ENCODE data around the gene TENM3.

TENM3 gene

DNA sequence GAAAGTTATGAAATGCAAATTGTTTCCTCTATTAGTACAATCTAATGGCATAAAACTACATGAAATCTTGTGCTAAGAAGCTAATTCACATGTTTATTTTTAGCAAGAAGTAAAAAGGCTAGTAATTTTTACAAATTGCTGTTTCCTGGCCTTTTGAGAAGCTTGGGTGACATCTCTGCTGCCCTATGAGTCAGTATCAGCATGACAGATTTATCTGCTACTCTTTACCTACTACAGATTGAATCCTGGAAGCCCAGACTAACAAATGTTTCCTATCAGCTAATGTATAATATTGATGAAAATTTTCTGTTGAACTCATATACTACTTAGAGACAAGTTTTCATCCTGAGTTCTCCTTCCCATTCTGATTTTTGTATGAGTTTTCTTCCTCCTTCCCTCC is 441.6 kb downstream of the TENM3 start:
- no peak for DNase-seq (ENCODE audit: low read depth in 2 of 2)

DNA sequence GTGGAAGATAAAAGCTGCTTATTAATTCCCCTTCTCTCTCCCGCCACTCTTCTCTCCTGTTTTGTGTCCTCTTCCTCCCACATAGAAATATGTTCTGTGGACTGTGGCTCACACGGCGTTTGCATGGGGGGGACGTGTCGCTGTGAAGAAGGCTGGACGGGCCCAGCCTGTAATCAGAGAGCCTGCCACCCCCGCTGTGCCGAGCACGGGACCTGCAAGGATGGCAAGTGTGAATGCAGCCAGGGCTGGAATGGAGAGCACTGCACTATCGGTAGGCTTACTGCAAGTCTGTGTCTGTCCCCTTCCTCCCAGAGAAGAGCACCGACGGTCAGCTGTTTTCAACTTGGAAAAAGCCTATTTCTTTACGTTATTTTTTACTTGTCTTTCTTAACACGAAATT is 444.9 kb downstream of the TENM3 start:
- no peak for DNase-seq (ENCODE audit: low read depth in 2 of 2)

DNA sequence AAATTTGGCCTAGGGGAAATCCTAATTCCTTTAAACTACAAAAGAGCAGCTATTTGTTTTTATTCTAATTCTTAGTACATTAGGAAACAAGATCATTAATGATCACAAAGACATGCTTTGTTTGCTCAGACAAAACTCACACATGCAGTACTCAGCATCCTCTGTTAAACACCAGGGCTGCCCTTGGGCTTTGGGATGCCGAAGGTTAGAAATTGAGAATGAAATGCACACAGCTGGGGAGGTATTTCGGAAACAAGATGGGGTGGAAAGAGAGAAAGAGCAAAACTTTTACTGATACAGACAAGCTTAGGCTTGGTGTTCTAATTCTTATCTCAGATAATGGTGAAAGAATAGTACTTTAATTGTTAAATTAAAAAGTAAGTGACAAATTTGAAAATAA is 451.3 kb downstream of the TENM3 start:
- no peak for DNase-seq (ENCODE audit: low read depth in 2 of 2)

DNA sequence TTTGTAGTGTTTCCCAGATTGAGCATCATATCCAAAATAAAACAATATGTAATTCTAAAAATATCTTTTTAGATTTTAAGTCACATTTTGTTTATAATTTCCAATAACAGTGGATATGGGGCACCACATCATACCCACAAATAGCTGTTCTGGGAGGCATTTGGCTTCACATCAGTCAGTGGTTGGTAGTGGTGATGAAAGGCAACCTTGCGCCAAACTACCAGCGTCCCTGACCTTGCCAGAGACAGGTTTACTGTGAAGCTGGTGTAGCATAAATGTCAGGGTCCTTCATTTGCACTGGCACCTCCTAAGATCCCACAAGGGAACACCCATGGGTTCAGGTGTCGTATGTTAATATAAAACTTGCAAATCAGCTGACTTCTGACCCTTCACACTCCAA is 451.8 kb downstream of the TENM3 start:
- no peak for DNase-seq (ENCODE audit: low read depth in 2 of 2)

DNA sequence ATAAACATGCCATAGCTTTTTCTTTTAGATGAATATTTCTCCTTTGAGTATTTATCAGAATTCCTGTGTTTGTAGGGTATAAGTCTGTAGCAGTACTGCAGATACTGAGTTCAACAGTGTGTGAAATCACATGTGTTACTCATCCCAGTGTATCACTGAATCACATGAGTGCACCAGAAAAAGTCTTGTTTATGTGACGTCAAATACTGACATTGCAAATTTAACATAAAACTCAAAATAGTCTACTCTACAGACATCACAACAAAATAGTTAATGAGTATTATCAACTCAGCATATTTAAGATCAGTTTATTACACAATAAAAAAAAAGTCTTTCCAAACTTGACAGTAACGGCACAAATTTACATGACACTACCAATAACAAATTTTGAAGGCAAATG is 452.6 kb downstream of the TENM3 start:
- no peak for DNase-seq (ENCODE audit: low read depth in 2 of 2)

DNA sequence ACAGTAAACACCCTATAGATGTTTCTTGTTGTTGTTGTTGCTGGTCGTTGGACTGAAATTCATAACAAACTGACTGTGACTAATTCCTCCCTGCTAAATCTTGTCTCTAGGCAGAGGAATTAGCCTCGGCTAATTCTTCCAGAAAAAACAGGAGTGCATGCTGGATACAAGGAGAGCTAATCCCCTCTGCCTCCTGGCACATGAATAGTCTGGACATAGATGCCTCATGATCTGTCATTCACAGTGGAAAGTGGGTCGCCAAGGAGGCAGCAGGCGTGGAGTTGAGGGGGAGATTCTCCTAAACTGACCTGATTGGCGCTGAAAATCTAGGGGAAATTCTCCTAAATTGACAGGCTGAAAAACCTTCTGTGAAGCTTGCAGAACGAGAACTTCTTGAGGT is 453.9 kb downstream of the TENM3 start:
- DNase-seq (ENCODE audit: low read depth in 2 of 2) = no peak

DNA sequence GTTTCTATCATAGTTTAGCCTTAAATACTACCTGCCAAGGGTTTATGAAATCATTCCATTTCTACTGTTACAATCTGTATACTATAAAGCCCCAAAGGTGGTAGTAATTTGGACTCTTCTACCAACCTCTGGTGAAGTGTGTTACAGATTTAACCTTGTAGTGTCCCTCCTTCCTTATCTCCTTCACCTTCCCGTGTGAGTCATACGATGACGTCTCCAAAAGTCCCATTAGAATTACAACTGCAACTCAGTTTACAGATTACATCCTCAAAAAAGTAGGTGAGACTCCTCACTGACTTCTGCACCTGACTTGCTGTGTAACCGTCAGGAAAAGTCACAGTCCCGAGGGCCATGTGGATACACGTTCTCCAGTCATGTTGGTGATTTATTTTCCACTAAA is 455.0 kb downstream of the TENM3 start:
- DNase-seq (ENCODE audit: low read depth in 2 of 2) = no peak

DNA sequence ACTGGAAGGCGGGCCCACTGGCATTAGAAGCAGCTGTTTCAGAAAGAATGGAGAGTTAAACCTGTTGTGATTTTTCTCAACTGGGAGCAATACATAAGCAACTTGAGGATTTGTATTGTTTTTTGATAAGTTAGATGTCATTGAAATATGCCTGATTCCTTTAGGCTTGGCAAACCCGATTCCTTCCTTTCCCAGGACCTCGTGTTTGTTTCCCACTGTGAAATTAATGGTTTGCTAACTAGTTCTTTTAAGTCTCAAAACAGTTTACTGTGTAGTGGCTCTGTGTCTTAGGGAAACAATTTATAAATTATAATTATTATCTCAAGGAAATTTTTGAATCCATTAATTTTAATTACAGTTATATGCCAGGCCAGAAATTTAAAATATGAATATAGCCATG is 456.0 kb downstream of the TENM3 start:
- DNase-seq (ENCODE audit: low read depth in 2 of 2) = no peak

DNA sequence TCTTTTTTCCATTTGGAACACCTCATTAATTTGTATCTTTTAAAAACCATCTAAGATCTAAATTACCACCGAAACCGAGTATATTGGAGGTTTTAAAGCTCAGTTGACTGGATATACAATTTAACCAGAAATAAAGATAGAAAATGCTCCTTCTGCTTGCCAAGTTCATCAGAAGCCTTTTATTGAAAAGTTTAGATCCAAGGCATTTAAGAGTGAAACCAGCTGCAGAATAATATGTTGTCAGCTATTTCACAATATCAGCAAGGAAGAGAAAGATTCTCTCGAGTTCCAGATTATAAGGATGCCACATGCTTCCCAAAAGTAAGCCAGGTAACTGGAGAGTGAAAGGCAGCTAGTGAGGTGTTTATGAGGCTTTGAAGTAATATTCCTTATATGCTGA is 456.6 kb downstream of the TENM3 start:
- no peak for DNase-seq (ENCODE audit: low read depth in 2 of 2)

DNA sequence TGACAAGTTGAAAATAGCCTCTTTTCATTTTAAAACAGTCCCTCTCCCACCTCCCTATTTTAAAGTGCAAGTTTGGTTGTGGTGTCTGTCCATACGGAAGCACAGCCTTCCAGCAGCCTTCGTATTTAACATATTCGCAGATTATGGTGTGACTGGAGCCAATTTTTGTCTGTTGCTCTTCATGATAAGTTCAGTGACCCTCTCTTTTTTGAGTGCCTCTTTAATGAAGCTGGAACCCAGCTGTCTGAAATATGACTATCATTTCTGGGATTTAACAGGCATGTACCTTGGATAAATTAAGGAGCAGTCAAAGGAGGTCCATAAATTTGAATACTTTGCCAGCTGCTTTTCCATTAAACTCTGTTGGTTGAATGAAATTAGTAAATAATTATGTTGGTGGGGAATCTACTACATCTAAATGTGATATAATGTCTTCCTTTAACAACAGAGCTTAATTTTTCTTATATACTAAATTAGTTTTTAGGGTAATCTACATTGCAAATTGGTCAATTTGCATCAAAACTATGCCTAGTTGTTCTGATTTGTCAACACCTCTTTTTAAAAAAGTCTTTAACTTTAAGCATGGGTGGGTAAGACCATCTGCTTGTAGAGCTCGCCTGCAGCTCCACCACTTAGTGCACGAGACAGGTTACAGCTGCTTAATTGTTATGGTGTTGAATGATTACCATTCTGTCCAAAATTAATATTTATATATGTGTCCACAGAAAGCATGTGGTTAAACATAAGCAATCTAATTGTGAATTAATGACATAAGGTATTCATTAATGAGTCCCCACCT is 457.4 kb downstream of the TENM3 start:
- no peak for DNase-seq (ENCODE audit: low read depth in 2 of 2)

DNA sequence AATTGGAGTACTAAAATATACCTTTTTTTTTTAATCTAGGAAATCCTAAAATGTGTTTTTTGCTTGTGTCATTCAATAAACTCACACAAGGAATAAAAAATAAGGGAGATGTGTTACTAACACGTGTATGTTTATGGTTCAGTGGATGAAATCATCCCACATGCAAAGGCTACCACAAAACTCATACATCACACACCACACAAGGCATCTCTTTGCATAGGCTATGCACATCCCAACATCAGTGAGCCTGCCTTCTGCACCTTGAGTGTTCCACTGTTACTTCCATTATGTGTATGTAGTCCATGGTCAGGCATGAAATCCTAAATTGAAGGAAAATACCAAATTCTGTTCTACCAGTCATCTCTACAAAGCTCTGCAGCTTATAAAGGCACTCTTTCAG is 460.9 kb downstream of the TENM3 start:
- no peak for DNase-seq (ENCODE audit: low read depth in 2 of 2)

DNA sequence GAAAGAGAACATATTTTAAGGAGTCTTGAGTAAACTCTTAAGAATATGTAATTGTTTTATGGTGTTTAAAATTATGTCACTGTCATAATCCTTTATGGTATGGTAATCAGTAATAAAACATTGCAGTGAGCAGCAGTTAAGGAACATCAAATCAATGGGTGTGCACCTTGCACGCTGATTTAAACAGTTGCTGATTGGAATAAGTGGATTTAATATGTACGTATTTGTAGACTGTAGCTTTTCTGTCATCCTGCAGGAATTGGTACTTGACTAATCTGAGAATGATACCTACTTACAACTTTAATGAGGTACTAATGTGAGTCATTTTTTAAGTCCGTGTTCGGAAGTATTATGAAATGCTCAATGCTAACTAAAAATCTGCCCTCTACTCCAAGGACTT is 461.7 kb downstream of the TENM3 start:
- no peak for DNase-seq (ENCODE audit: low read depth in 2 of 2)

DNA sequence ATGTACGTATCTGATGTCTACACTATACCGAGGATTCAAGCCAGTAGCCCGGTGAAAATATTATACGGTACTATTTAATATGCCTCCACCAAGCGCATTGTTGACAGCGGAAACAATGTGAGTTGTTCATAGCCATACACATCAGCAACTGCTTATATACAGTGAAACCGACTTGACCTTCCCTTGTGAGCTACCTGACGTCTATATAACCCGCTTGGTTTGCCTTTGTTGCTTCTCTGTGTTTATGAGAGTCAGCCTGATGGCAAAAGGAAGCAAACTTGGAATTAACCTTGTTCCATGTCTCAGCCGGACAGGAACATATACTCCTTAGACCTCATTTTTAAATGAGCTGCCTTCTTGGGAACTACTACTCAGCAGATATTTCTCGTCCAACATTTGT is 462.2 kb downstream of the TENM3 start:
- no peak for DNase-seq (ENCODE audit: low read depth in 2 of 2)

DNA sequence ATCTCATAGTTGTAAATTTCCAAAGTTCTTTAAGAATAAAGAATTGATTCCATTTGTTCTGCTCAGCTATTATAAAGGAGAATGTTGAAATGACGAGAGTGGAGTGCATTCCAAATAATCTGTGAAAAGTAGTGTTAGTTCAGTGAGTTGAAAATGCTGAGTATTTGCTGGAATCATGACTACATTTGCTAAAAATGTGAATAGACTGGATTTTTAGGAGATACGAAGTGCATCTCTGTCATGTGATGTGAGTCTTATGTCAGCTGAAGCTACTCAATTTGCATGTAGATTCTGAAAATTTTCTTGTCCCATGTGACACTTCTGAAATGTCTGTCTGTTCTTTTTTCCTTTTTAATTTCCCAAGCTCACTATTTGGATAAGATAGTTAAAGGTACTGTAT is 468.0 kb downstream of the TENM3 start:
- no peak for DNase-seq (ENCODE audit: low read depth in 2 of 2)

DNA sequence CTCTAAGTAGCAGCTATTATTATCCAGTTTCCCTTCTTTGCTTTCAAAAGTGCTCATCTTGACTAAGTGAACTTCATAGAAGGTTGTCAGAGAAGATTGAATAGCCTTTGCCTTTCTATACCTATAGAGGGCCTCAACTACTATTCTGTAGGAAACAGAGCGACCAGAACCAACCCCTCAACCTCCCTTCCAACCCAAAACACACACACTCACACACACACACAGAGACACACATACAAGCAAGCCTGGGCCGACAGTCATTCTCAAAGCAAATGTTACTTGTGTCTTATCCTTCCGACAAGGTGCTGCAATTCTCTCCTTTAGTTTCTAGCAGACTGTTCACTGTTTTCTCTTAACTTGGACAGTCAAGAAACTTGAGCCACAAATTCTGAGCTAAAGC is 472.3 kb downstream of the TENM3 start:
- no peak for DNase-seq (ENCODE audit: low read depth in 2 of 2)

DNA sequence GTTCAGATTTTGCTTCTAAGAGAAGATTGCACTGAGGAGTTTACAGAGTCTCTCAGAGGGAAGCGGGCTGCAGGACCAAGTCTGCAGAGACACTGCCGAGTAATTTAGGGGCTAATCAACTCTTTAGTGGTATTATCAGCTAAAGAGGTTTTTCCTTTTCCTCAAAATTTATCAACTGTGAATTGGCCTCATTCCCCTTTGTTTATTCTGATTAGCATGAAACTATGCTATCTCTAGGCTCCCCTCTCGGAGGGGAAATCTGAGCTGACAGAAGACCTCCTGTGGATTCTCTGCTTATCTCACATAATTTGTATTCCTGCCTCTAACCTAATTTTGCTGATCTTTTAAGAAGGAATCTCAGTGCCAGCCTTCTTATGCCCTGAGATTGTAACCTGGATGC is 473.0 kb downstream of the TENM3 start:
- no peak for DNase-seq (ENCODE audit: low read depth in 2 of 2)

DNA sequence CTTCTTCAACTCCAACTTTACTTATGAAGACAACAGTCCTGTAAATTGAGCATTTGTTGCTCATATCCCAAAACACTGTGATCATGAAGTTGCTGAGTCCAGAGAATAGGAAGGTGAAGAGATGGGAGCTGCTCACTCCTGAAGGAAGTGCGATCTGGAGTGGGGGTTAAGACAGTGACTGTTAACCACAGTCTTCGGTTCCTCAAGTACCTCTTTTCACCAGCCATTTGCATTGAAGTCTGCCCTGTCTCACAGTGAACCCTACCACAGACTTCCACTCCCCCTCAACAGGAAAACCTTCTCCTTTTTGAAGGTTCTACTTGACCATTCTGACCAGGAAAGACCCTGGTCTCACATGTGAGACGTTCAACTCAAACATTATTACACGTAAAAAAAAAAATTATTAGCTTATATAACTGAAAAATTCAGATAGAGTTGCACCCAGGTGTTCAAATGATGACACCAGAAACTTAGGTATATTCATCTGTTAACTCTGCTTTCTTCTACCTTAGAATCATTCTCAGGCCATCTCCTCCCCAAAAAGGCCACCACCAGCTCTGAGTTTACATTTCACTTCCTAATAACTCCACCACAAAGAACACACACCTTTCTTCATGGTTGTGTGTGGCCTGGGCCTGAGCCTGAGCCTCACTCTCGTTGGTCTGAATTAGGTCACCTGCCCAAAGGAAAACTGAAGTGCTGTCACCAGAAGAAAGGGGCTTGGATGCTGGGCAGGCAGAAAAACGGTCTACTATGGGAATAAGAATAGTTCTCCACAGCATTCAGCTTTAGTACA is 474.8 kb downstream of the TENM3 start:
- no peak for DNase-seq (ENCODE audit: low read depth in 2 of 2)

DNA sequence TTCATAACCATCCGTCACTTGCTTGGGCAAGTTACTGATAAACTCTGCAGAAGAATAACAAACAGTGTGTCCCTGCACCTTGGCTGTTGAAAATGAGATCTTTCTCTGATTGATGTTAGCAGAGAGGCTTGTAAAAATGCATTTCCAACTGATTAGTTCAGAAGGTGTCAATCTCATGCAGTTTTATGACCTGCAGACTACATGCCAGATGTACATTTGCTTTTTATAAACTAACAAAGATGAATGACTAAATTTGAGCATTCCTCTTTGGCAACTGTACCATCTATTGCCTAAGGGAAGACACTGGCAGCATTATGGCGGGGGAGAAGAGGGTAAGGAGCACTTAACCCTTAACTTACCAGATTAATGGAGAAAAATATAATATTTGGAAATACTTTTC is 481.2 kb downstream of the TENM3 start:
- no peak for DNase-seq (ENCODE audit: low read depth in 2 of 2)

DNA sequence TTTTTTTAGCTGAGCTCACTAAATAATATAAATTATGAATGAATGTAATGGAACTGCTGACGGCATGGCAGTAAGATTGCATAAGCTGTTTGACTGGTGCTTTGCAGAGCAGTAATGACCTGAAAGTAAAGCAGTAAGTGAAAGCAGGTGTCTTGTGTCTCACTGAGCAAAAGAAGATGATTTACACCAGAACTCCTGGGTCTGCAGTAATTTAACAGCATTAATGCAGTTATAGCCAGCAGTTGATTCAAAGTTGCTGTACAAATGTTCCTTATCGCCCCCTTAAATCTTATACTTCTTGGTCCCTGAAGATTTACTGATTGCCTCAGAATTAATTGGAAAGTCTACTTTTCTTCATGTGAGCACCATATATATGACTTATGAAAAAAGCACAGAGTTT is 486.3 kb downstream of the TENM3 start:
- DNase-seq (ENCODE audit: low read depth in 2 of 2) = no peak

DNA sequence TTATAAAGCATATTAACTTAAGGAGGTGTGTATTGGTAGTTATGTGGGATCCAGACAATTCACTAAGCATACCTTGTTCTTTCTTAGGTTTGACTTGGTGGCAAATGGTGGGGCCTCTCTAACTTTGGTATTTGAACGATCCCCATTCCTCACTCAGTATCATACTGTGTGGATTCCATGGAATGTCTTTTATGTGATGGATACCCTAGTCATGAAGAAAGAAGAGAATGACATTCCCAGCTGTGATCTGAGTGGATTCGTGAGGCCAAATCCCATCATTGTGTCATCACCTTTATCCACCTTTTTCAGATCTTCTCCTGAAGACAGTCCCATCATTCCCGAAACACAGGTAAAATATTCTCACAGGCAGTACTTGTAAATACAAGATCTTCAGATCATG is 487.6 kb downstream of the TENM3 start:
- no peak for DNase-seq (ENCODE audit: low read depth in 2 of 2)

DNA sequence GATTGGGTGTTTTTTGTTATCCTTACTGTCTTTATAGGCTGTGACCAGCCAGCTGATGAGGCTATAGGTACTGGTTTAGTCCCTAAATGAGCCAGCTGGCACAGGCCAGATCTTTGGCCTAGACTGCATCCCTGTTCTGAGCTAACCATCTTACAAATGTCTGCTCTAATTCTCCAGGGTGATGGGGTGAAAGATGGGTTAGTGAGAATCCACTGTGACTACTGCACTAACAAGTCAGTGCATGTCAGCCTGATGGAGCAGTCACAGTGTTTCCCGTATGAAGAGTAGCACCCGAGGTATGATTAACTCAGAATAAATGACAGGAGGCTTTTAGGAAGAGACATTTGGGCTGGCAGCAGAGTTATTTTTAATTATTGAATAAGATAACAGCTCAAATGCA is 493.0 kb downstream of the TENM3 start:
- no peak for DNase-seq (ENCODE audit: low read depth in 2 of 2)

DNA sequence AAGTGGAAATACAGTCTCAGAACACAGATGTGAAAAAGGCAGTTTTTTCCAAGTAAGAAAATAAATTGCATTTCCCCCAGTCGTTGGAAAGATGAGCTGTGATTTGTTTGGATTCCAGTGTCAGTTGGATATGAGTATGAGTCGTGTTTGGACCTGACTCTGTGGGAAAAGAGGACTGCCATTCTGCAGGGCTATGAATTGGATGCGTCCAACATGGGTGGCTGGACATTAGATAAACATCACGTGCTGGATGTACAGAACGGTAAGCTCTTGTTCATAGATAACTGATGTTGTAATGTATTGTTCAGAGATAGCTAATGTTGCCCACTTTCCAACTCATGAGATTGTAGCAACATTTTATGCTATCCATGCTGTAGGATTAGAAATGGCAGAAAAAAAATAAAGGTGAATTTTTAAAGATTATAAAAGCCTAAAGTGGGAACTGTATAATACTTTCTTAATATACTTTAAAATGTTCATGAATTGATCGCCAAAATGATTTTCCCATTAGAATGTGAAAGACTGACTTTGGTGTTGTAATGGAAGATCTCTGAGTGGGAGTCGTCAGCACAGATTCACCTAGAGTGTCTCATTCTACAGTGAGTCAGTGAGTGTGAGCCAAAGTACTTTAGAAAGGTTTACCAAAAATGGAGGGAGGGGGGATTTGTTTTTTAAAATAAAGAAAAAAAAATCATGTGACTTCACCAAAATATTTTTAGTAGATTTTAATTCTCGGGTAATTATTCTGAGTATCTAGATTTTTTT is 495.3 kb downstream of the TENM3 start:
- DNase-seq (ENCODE audit: low read depth in 2 of 2) = no peak

DNA sequence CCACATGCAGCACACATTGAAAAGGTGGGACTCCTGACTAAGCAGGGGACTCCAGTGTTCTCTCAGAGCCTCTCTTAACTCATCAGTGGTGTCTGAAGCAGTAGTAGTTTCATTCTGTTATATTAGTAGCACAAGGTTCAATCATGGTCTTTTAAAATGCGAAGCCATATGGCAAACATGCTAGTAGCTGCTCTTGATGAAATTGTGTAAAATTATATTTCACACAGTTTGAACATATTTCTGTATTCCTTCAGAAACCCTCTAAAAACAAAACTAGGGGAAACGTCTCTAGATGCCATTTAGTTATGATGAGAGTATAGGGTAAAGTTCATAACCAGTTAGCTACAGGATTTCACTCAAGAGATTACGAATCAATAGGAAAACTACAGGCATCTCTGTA is 497.1 kb downstream of the TENM3 start:
- DNase-seq (ENCODE audit: low read depth in 2 of 2) = no peak

Measured in fibroblast of skin of left quadriceps (primary cell).